NCI-H2081 (cell line): ENCODE measurements around the gene MTMR1.
A peak's percentile ranks its signal among the peaks of the same experiment; 100 is the strongest.

Experiments
- DNase-seq, 2 experiments: peaks; one replicate each; lab custom pipeline; 2025; lab: John Stamatoyannopoulos, UW

The MTMR1 gene

DNA sequence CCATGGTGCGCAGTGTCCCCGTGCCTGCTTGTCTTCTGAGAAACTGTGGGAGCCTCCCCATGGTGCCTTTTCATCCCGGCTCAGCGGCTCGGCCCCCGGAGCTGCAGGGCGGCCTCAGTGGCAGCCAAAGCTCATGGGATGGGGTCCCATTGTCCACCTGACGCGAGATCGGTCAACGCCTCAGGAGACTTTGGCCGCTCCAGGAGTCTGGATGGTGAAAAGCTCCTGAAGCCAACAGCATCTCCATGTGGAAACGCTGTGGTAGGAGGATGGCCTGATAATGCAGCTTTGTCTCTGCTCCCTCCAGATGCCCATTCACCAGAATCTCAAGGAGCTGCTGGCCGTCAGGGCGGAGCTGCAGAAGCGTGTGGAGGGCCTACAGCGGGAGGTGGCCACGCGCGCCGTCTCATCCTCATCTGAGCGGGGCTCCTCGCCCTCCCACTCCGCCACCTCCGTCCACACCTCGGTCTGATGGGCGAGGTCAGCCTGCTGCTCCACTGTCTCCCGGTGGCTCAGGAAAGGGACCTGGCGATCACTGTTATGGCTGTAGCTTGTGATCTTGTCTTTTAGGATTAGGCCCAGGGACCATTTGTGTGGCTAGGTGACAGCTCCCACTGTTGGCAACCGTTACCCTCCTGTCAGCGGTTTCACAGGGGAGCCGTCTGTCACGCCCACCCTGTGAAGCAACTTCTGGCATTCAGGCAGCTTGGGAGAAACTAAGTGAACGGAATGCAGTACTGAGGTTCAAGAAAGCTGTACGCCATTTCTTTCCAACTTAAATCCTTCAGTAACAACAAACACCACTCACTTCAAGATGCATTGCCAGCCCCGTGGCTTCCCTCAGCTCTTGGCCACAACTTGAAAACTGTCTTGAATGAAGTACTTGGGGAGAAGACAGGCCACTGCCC, 69.3 kb downstream of the MTMR1 start:
- no peak for DNase-seq

DNA sequence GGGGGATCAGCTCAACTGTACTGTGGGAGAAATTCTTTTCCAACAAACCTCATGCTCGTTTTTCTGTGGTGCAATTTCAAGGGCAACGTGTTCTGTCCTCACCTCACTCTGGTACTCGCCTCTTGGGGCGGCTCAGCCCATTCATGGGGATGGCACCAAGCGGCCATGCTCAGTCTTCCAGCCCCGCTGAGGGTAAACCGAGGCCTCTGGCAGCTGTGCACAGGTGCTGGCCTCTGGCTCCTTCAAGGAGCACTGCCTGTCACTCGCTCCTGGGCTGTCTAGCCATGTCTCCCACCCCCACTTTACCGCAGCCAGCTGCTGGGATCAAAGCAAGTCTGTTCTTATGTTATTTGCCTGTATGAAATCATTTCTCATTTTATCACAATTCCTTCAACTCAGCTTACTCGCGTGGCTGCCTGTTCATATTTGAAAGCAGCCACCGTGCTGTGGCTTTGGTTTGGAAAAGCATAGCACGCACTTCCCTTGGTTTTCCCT, 70.2 kb downstream of the MTMR1 start:
- no peak for DNase-seq

DNA sequence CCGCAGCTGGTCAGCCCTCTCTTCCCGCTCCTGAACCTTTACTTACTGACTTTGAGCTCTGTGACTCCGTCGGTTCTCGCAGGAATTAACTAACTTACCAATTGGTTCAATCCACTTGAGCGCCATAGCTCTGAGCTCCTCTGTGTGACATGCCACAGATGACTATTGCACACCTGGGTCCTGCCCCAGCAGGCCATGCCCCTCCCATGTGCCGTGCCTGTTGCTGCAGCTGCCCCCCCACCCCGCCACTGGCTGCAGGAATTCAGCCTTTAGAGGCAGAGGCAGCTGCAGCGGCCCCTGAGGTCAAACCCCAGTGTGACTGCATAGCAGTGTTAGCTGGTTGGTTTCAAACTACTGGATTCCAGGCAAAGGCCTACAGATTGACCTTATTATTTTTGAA, 70.6 kb downstream of the MTMR1 start:
- DNase-seq, result no peak

- no peak for DNase-seq
Observed at GRCh38 chrX:150765237-150765636, 72.0 kb downstream of the MTMR1 start.

- DNase-seq, result no peak
Observed at GRCh38 chrX:150765782-150766350, 72.7 kb downstream of the MTMR1 start.

DNA sequence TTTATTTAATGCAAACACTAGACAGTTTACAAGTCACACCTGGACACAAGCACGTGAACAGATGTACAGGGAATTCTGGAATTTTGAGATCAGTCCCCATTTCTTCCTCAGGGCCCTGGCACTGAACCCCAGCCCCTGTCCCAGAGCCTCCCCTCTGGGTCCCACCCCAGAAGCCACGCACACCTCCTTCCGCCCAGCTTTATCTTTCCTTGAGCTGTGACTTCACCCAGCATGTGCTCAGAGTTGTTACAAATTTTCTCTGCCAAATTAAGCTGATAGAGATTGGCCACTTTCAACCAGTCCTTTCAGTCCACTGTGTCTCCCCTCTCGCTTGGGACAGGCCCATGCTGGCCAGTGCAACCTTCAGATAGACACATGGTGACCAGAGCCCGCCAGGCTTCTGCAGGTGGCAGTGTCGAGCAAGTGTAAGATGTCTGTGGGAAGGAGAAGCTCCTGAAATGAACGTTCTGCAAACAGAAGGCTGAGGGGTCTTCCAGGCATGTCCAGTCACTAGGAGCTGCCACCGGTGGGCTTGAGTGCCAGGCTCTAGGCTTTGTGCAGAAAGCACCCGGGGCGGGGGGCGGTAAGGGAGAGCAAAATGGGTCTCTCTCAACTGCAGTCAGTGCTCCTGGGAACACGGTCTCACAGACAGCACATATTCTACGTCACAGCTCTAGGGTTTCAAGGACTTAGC, 73.3 kb downstream of the MTMR1 start:
- no peak for DNase-seq

- DNase-seq, result no peak
Observed at GRCh38 chrX:150767045-150767395, 73.8 kb downstream of the MTMR1 start.

- no peak for DNase-seq
Observed at GRCh38 chrX:150767475-150768131, 74.4 kb downstream of the MTMR1 start.

- DNase-seq, result no peak
Observed at GRCh38 chrX:150768132-150768485, 74.9 kb downstream of the MTMR1 start.

- DNase-seq, result no peak
Observed at GRCh38 chrX:150768580-150769190, 75.5 kb downstream of the MTMR1 start.

DNA sequence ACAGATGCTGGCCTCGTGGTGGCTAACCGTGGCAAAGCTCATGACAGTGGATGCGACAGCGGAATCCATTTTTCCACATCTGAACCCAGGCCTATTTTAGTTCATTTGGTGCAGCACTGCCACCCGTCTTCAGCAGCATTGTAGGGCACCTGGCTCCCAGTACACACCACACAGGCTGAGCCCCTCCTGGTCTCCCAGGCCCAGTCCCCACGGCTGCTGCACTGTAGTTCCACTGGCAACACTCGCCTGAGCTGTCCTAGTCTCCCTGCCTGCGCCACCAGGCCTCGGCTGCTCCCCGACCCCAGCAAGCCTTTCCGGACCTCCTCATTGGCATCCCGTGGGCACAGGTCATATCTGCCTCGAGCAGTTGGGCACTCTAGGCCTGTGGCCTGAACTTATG, 76.2 kb downstream of the MTMR1 start:
- no peak for DNase-seq

GRCh38 chrX:150770623-150771022, 77.4 kb downstream of the MTMR1 start:
- DNase-seq, result no peak

- peak in 1 of 2 experiments; percentile 17 for DNase-seq
Observed at GRCh38 chrX:150771116-150771515, 77.9 kb downstream of the MTMR1 start.

DNA sequence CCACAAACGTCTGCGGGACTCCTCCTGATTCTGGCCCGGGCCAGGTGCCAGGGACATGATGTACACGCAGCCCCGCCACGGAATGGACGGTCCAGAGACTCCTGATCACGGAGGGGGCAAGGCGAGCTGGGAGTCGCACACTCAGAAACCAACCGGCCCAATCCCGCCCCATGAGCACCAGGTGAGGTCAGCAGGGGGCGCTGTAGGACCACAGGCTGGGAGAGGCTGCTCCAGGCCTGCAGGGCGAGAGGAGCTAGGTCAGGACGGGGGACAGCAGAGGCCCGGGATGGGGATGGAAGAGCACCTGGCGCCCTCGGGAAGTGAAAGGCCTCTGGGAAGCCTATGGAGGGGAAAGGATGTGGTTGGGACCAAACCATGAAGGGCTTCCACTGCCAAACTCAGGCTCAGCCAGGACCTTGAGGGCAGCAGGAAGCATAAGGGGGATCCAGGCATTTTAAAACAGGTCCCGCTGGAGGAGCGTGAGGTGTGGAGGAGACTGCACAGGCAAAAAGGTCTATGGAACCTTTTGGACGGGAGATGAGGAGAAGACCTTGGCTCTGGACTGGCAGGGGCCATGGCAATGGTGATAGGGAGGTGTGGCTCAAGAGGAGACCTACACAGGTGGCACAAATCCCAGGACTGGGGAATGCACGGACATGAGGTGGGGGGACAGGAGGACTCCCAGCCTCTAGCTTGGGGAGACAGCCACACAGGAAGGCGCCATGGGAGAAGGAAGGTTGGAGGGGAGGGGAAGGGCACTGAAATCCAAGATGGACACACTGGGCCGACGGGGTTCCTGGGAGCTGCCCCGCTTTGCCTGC, 79.2 kb downstream of the MTMR1 start:
- DNase-seq, result peak; percentile 42 to 46

- no peak for DNase-seq
Observed at GRCh38 chrX:150773117-150773516, 79.9 kb downstream of the MTMR1 start.

GRCh38 chrX:150773634-150774033, 80.4 kb downstream of the MTMR1 start:
- no peak for DNase-seq

- DNase-seq, result no peak
Observed at GRCh38 chrX:150774798-150775568, 81.8 kb downstream of the MTMR1 start.

- DNase-seq, result no peak
Observed at GRCh38 chrX:150775569-150776350, 82.6 kb downstream of the MTMR1 start.

GRCh38 chrX:150777328-150777992, 84.3 kb downstream of the MTMR1 start:
- no peak for DNase-seq
